C4-2B (cell line): ENCODE measurements around the gene TKTL2.

ENCODE experiments used
- ZFX ChIP-seq: fragments of 450-650 bp; IDR thresholded peaks from 2 replicates; pipeline ENCODE4 v1.6.1; 2017
- TF ChIP-seq, protein P1 (sequence below): fragments of 450-650 bp; conservative IDR thresholded peaks from 2 replicates; pipeline ENCODE4 v1.5.1; 2017; ENCODE audit warnings: mild to moderate bottlenecking

DNA sequence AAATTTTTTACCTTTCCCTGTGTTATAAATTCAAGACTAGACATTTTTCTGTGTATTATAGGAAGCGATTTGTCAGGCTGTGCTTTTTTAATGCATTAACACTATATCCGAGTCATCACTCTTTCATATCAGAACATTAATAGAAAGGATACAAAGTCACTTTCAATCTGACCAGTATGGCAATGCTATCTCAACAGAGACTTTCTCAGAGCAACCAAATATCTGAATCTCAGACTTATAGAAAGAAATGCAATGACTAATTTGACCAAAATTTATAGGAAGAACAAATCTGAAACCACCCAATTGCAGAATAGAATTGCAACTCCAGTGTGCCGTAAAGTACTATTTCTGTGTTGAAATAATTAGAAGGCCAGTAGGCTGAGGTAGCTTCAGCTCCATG lies 473 bp upstream of the TKTL2 start:
- TF ChIP-seq, protein P1, sequence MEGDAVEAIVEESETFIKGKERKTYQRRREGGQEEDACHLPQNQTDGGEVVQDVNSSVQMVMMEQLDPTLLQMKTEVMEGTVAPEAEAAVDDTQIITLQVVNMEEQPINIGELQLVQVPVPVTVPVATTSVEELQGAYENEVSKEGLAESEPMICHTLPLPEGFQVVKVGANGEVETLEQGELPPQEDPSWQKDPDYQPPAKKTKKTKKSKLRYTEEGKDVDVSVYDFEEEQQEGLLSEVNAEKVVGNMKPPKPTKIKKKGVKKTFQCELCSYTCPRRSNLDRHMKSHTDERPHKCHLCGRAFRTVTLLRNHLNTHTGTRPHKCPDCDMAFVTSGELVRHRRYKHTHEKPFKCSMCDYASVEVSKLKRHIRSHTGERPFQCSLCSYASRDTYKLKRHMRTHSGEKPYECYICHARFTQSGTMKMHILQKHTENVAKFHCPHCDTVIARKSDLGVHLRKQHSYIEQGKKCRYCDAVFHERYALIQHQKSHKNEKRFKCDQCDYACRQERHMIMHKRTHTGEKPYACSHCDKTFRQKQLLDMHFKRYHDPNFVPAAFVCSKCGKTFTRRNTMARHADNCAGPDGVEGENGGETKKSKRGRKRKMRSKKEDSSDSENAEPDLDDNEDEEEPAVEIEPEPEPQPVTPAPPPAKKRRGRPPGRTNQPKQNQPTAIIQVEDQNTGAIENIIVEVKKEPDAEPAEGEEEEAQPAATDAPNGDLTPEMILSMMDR, result no peak
- no peak for TF ChIP-seq ZFX
